Adrenal gland (tissue), 12 donors: ENCODE data around the gene CNGA1. TPM values are rescaled to one million over a fixed set of nuclear protein-coding genes. Genes with fewer than 3 reads are reported as not detected.
"Not testable (repeated sequence)": the region's sequence is repeated elsewhere in the genome, so short reads cannot be mapped to it uniquely, and the experiment has no call there.

ENCODE experiments used
- DNase-seq, 7 donors: peaks; one replicate each; pipeline ENCODE4 v3.0.0-alpha.2; 2019 to 2020
- H3K27ac ChIP-seq, 5 donors: fragments of 200-600 bp; sonication (generic) in 4 of 5; 1 replicate in 3 of 5; 2 replicates in 2 of 5; pipeline versions ENCODE4 v1.5.1 to v1.8.0; 2016 to 2020; ENCODE audit warnings: mild to moderate bottlenecking in 1 of 5
- H3K27me3 ChIP-seq: fragments of 200-600 bp; 2 replicates; pipeline ENCODE4 v1.8.0; 2021
- H3K36me3 ChIP-seq, 2 donors: fragments of 200-600 bp; replicated peaks in 1 of 2; 1 replicate in 1 of 2; 2 replicates in 1 of 2; pipeline versions ENCODE4 v1.5.1 to v1.8.0; 2018 to 2022
- H3K4me1 ChIP-seq, 2 donors: fragments of 200-600 bp; replicated peaks in 1 of 2; 1 replicate in 1 of 2; 2 replicates in 1 of 2; pipeline versions ENCODE4 v1.5.1 to v1.8.0; 2018 to 2021
- H3K4me3 ChIP-seq, 4 donors: fragments of 200-600 bp; sonication (generic) in 3 of 4; one replicate each; pipeline ENCODE4 v1.5.1; 2016 to 2018
- H3K9me3 ChIP-seq, 3 donors: fragments of 200-600 bp; sonication (generic) in 1 of 3; replicated peaks in 1 of 3; 1 replicate in 2 of 3; 2 replicates in 1 of 3; pipeline versions ENCODE4 v1.5.1 to v1.8.0; 2016 to 2021
- CTCF ChIP-seq, 6 experiments: fragments of 450-650 bp in 4 of 6; fragments of 200-600 bp in 2 of 6; sonication (generic) in 1 of 6; IDR thresholded peaks; 1 replicate in 5 of 6; 2 replicates in 1 of 6; pipeline versions ENCODE4 v1.5.1 to v1.8.0; 2016 to 2021; ENCODE audit warnings: antibody characterized with exemption in 6 of 6, mild to moderate bottlenecking in 2 of 6, moderate library complexity in 1 of 6
- POLR2A ChIP-seq, 2 donors: fragments of 450-650 bp; IDR thresholded peaks; one replicate each; pipeline ENCODE4 v1.6.1; 2017; ENCODE audit warnings: antibody characterized with exemption in 2 of 2, mild to moderate bottlenecking in 2 of 2, moderate library complexity in 1 of 2
- WGBS, 4 donors: extraction: QIAGEN DNeasy Blood & Tissue Kit in 2 of 4; methylation state at CpG; one replicate each; pipeline versions ENCODE4 v1.1.5 to v1.1.7; 2013 to 2017; 5-methylcytosine and 5-hydroxymethylcytosine counted together
- intact Hi-C, 2 donors: fragments of 100-400 bp; cut with DNase I; formaldehyde crosslinking; loops; one replicate each; pipeline versions ENCODE4 v1.14.1 to v1.15.0; 2022 to 2023
- polyA plus RNA-seq, 3 donors: library from polyadenylated mRNA; stranded (reverse); fragments of 200-250 nt in 2 of 3; fragments of 350-450 nt in 1 of 3; fragmentation: Illumina TruSeq in 1 of 3; extraction: RNeasy Lipid Tissue Mini Kit (QIAGEN cat#74804) in 1 of 3; gene quantifications; one replicate each; pipeline ENCODE4 v1.2.3, GENCODE V29; 2013 to 2014
- total RNA-seq, 9 donors: library from RNA; depleted of rRNA in 4 of 9; stranded (reverse); fragments of >200 nt in 4 of 9; fragments of 120-200 nt in 1 of 9; fragmentation: NEBNext Ultra II Directional in 1 of 9; extraction: Animal tissue kit (Norgen Biotek cat#: 25700) in 1 of 9; gene quantifications; one replicate each; pipeline versions ENCODE4 v1.1.0 to v1.2.4, GENCODE V29; 2013 to 2023
- donor health status: healthy with polysubstance abuse.
- donor health status: Bipolar disorder and iron deficiency.
- donor health status: DM: yes; HTN: yes; CAD: no.
- donor health status: DM: no; HTN: no; CAD: no.
- donor health status: DM: no; HTN: no; CAD: no.
- donor health status: DM: yes; HTN: yes; CAD: no.

The CNGA1 gene
- total and polyA plus RNA-seq, 12 donors = 0.24 to 4.8 (median 1.2) TPM; not detected in 1

- intact Hi-C loops = no loop called here
- no peak overlapping the region for H3K27ac ChIP-seq
- TF ChIP-seq POLR2A (IDR thresholded peaks at IDR 0.05) = no peak
- TF ChIP-seq CTCF (IDR thresholded peaks at IDR 0.05) = no peak
- 44 to 53% (median 50%) methylated on average over 3 of the region's 3 CpGs for WGBS, 4 donors
- no peaks in the 10 kb centered on the region for H3K27me3 ChIP-seq
- H3K4me1 ChIP-seq = peaks cover 8 to 16% of the 10 kb centered on the region in 2 donors
- H3K36me3 ChIP-seq = no peaks in the 10 kb centered on the region
- H3K4me3 ChIP-seq = no peak overlapping the region
- peaks cover 0 to 4% (median 0%) of the 10 kb centered on the region in 3 donors for H3K9me3 ChIP-seq
- peak in 4 of 7 donors; percentile 17 to 52 (median 34) for DNase-seq
Measured at GRCh38 chr4:48012824-48013223, 3.7 kb downstream of the CNGA1 start.

GRCh38 chr4:48011722-48012121 lies 4.8 kb downstream of the CNGA1 start:
- no peak for TF ChIP-seq CTCF (IDR thresholded peaks at IDR 0.05)
- no peak for TF ChIP-seq POLR2A (IDR thresholded peaks at IDR 0.05)
- Histone ChIP-seq H3K36me3 (no peaks in the 10 kb centered on the region), H3K27me3 (no peaks in the 10 kb centered on the region), H3K4me1 (peaks cover under 1 to 8% of the 10 kb centered on the region in 2 donors), H3K4me3 (no peak overlapping the region), H3K27ac (no peak overlapping the region), H3K9me3 (peaks cover 0 to 6% (median 0%) of the 10 kb centered on the region in 3 donors)
- 82 to 91% (median 86%) methylated on average over 4 of the region's 4 CpGs for WGBS, 4 donors
- intact Hi-C loops = no loop called here
- DNase-seq = no peak

GRCh38 chr4:48010906-48011305 lies 5.6 kb downstream of the CNGA1 start:
- H3K36me3 ChIP-seq, H3K27me3 ChIP-seq, H3K4me3 ChIP-seq, H3K4me1 ChIP-seq, H3K9me3 ChIP-seq, H3K27ac ChIP-seq, DNase-seq, intact Hi-C loops: not testable (repeated sequence)
- WGBS, 4 donors = 68 to 88% (median 84%) methylated on average over 6 of the region's 6 CpGs

- H3K27ac ChIP-seq = no peak overlapping the region
- no peak overlapping the region for H3K4me3 ChIP-seq
- TF ChIP-seq CTCF (IDR thresholded peaks at IDR 0.05) (no peak), POLR2A (IDR thresholded peaks at IDR 0.05) (no peak)
- no peaks in the 10 kb centered on the region for H3K36me3 ChIP-seq
- H3K4me1 ChIP-seq = no peaks in the 10 kb centered on the region
- intact Hi-C loops = no loop called here
- no peak for DNase-seq
- H3K9me3 ChIP-seq = peaks cover 0 to 6% (median 0%) of the 10 kb centered on the region in 3 donors
- H3K27me3 ChIP-seq = no peaks in the 10 kb centered on the region
Measured at GRCh38 chr4:48008021-48008596, 8.4 kb downstream of the CNGA1 start.

- H3K4me3 ChIP-seq = no peak overlapping the region
- no peaks in the 10 kb centered on the region for H3K27me3 ChIP-seq
- H3K4me1 ChIP-seq = no peaks in the 10 kb centered on the region
- peaks cover 0 to 6% (median 0%) of the 10 kb centered on the region in 3 donors for H3K9me3 ChIP-seq
- no peak overlapping the region for H3K27ac ChIP-seq
- no peak for TF ChIP-seq CTCF (IDR thresholded peaks at IDR 0.05)
- TF ChIP-seq POLR2A (IDR thresholded peaks at IDR 0.05) = no peak
- DNase-seq = no peak
- no peaks in the 10 kb centered on the region for H3K36me3 ChIP-seq
- intact Hi-C loops = no loop called here
- WGBS, 4 donors = 94 to 96% (median 96%) methylated on average over 2 of the region's 2 CpGs
Measured at GRCh38 chr4:48005781-48006180, 10.7 kb downstream of the CNGA1 start.
